Activated naive CD4-positive, alpha-beta T cell treated with Interleukin-2 at 50 U/mL for 16 hours (primary cell): ENCODE data around the gene GPM6B.
"Not testable (repeated sequence)": the region's sequence is repeated elsewhere in the genome, so short reads cannot be mapped to it uniquely, and the experiment has no call there.

Experiments used
- DNase-seq: peaks from one replicate; pipeline ENCODE4 v3.0.0-alpha.2; 2020

Gene GPM6B

DNA sequence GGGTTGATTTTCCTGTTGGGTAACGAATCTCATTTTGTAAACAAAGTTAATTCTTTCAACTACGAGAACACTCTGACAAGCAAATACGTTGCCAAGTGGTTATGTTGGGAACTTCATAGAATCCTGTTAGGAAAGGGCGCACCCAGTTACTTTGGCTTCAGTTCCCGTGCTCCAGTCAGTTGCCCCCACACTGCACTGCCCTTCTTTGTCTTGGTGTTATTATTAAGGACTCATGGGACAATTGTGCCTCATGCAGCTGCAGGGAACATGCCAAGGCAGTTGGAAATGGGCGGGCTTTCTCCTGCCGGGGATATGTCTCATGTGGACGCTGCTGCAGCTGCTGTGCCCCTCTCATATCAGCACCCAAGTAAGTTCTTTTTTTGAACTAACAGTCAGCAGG, 53.4 kb downstream of the GPM6B start:
- DNase-seq = no peak

- no peak for DNase-seq
Observed at GRCh38 chrX:13761606-13762414, 55.1 kb downstream of the GPM6B start.

GRCh38 chrX:13760426-13760825, 56.5 kb downstream of the GPM6B start:
- no peak for DNase-seq

DNA sequence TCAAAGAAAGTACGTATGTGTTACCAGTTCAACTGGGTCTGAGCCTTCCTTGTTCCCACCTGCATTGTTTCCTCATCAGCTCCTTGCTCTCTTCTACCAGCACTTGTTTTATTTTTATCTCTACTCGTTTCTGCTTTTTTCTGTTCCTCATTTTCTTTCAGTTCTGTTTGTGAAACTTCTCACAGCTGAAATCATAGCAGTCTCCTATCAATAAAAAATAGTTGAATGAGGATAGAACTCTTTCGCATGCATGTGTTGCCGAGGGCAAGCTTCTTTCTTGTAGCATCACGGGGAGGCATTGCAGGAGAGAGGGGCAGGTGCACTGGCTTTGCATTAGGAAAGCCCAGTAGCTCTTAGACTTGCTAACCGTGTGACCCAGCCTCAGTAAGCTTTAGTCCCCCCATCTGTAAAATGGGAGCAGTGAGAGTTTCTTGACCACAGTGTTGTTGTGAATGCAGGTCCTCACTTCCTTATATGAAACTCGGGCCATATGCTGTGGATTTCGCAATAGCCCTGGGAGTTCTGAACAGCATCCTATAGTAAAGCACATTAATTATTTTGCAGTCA, 57.7 kb downstream of the GPM6B start:
- no peak for DNase-seq

DNA sequence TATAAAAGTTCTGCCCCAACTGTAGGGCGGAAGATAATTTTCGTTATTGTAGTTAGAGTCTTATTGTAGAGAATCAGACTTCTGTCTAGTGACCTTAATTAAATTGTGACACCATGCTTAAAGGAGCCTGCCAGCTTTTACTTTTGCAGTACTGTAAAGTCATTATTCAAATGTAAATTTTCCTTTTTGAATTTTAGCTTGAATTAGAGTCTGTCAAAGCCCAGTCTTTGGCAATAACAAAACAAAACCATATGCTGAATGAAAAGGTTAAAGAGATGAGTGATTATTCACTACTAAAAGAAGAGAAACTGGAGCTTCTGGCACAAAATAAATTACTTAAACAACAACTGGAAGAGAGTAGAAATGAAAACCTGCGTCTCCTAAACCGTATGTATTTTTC, 60.5 kb downstream of the GPM6B start:
- DNase-seq = no peak

GRCh38 chrX:13755254-13755653, 61.6 kb downstream of the GPM6B start:
- no peak for DNase-seq

GRCh38 chrX:13754765-13755164, 62.1 kb downstream of the GPM6B start:
- no peak for DNase-seq

DNA sequence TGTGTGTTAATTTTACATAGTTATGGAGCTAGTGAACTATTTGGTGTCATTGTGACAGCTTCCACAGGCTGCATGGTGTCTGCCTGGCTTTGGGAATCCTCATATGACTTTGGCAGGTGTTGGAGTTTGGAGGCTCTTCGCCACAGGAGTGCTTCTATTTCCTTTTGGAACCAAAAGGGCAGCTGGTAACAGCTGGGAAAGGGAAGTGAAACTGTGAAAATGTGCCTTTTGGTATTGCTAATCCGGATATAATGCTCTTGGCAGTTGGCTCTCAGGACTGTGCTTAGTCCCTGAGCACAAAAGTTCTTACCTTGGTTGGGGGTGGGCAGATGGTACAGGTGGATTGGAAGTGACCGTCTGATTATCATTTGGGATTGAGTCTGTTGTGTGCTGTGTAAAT, 64.2 kb downstream of the GPM6B start:
- no peak for DNase-seq

DNA sequence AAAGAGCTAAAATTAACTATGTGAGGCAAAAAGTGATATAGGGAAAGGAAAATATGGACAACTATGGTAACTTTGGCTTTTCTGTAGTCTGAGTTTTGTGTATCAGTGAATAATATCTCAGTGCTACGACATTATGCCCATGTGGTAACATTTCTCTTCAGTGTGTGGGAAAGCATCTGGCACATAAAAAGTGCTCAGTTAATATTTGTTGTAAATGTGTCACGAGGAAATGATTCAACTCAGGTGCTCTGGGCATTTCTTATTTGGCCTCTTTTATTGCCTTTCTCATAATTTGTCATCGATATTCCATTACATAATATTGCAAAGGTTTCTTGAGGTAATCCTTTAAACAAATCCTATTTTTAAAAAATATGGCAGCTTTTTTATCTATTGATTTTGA, 64.8 kb downstream of the GPM6B start:
- DNase-seq = no peak

DNA sequence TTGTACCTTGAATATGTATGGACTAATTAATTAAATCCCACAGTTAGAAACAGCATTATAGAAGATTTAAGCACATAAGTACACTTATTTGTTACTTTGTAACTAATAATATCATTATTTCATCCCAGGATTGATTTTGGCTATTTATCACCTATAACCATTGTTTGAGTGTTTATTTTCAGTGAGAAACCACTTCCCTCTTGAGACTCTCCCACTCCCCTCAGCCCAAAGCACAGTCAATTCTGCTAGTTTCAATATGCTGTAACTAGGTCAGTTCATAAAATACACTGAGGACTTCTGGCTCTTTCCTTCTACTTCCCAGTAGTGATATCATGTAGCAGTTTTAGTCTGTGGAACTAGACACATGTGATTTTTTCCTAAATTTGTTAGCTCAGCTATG, 66.1 kb downstream of the GPM6B start:
- DNase-seq = no peak

DNA sequence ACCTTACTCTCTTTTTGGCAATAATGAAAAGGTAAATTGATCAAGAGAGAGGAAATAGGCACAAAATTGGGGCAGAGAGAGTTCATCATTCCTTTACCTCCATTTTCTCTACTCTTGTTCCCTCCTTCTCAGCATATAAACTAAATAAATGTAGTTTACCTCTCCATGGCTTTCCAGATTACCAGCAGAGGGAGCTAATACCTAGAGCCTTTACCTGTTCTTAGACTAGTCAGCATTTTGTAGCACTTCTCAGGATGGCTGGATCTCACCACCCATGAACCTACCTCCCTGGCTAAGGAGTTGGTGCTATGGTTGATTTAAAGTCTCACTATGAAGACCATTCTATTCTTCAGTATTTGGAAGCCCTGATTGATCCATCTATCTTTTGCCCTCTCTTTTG, 66.7 kb downstream of the GPM6B start:
- DNase-seq = no peak

GRCh38 chrX:13748486-13748885, 68.4 kb downstream of the GPM6B start:
- DNase-seq = no peak

- peak; percentile 28 for DNase-seq
Observed at GRCh38 chrX:13747836-13748235, 69.1 kb downstream of the GPM6B start.

DNA sequence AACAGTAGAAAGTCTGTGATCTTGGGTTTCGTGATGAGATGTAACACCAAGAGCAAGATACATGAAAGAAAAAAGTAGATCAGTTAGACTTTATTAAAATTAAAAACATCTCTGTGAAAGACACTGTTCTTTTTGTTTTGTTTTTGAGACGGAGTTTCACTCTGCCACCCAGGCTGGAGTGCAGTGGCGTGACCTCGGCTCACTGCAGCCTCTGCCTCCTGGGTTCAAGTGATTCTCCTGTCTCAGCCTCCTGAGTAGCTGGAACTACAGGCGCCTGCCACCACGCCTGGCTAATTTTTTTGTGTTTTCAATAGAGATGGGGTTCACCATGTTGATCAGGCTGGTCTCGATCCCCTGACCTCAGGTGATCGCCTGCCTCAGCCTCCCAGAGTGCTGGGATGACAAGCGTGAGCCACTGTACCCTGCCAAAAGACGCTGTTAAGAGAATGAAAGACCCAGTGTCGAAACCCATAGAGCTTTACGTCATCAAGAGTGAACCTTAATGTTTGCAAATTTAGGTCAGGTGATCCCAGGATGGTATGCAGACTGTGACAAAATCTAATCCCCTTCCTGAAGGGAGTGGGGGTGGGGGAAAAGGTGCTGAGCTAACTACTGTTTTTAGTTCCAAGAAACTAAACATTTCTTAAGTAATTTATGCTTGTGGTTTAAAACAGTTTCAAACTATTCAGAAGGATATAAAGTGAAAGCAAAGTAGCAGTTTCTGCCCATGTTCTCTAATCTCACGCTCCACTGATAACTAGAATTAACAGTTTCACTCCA, 74.3 kb downstream of the GPM6B start:
- DNase-seq = peak; percentile 54

DNA sequence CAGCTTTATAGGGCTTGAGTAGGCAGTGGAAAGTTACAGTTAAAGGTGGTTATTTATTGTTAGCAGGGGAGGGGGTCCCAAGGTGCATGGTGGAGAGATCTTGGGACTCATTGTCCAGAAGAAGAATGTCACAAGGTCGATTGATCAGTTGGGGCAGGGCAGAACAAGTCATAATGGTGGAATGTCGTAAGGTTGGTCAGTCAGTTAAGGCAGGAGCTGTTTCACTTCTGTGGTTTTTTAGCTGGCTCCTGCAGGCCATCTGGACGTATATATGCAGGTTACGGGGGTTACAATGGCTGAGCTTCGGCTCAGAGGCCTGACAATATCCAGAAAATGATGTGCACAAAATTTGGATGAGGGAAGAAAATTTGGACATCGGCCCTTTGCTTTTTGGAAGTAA, 75.2 kb downstream of the GPM6B start:
- no peak for DNase-seq

- peak; percentile 89 for DNase-seq
Observed at GRCh38 chrX:13734278-13735172, 82.4 kb downstream of the GPM6B start, which contains the start of the genes OFD1 and TRAPPC2. Gene OFD1 (plus strand): TSS chrX:13734748. CDS start chrX:13735072, 324 bp downstream. Gene TRAPPC2 (minus strand): TSS chrX:13734620. CDS start chrX:13719963, 14,657 bp downstream.

- DNase-seq = no peak
Observed at GRCh38 chrX:13733506-13733905, 83.4 kb downstream of the GPM6B start.

DNA sequence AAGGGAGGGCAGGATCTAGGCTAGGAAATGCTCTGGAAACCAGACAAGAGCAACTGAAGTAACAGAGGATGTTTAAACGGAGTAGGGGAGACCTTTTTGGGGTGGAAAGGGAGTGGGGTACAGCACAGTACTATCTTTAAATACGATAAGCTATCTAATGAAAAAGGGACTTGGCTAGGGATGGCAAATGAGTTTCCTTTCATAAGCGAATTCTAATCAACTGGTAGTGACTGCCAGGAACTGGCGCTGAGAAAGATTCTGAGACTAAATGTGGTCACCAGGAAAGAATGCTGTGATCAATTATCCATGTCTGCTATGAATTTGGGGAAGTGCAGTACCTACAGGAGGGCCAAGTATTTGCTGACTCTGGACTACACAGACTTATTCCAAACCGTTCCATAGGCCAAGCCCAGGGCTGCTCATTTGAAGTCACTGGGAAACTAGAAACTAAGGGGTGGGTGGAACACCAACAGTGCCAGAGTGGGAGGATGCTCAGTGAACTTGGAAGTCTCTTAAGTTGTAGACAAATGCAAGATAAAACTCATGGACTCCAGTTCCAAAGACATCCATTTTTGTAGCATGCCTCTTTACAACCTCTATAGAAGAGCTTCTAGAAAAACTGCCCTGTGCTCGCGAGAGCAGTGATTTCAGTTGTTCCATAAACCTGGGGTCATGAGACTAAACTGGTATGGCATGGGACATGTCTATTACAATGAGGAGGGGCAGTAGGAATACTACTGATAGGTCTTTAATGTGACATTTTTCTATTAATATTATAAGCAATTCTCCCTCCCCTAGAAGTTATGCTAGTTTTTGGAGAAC, 84.4 kb downstream of the GPM6B start:
- no peak for DNase-seq

DNA sequence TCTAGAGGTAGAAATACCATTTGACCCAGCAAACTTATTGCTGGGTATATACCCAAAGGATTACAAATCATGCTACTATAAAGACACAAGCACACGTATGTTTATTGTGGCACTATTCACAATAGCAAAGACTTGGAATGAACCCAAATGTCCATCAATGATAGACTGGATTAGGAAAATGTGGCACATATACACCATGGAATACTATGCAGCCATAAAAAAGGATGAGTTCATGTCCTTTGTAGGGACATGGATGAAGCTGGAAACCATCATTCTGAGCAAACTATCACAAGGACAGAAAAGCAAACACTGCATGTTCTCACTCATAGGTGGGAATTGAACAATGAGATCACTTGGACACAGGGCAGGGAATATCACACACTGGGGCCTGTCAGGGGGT, 86.4 kb downstream of the GPM6B start:
- not testable (repeated sequence) for DNase-seq

DNA sequence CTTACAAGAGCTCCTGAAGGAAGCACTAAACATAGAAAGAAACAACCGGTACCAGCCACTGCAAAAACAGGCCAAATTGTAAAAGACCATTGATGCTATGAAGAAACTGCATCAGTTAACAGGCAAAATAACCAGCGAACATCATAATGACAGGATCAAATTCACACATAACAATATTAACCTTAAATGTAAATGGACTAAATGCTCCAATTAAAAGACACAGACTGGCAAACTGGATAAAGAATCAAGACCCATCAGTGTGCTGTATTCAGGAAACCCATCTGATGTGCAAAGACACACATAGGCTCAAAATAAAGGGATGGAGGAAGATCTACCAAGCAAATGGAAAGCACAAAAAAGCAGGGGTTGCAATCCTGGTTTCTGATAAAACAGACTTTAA, 90.3 kb downstream of the GPM6B start:
- DNase-seq = not testable (repeated sequence)

GRCh38 chrX:13724878-13725277, 92.0 kb downstream of the GPM6B start:
- DNase-seq = peak; percentile 55
